Measurements from ENCODE around the gene CENPX.

- TF ChIP-seq CTCF (IDR thresholded peaks at IDR 0.05; ENCODE audit: low read depth, low read length, poor library complexity, severe bottlenecking) (no peak), EZH2phosphoT487 (IDR thresholded peaks at IDR 0.05; ENCODE audit: borderline replicate concordance, low read length) (no peak)
Measured at GRCh38 chr17:81986606-81987005, 36.1 kb downstream of the CENPX start.

Measured in DOHH2 (cell line).